ENCODE data around the gene NXNL2. TPM values are rescaled to one million over a fixed set of nuclear protein-coding genes. Genes with fewer than 3 reads are reported as not detected.

Gene NXNL2
- total RNA-seq, 2 experiments from 2014 or later = not detected

- DNase-seq (no peak), ATAC-seq (no peak)
- H3K4me3 Mint-ChIP-seq = no peak overlapping the region
- ChIA-PET CTCF (no interaction called here), POLR2A (no interaction called here)
- H3K4me1 Mint-ChIP-seq (ENCODE audit: low read depth) = no peaks in the 10 kb centered on the region
- intact Hi-C loops (cut with micrococcal nuclease) = no loop called here
- H3K27ac Mint-ChIP-seq = no peak overlapping the region
- TF ChIP-seq, protein P1, sequence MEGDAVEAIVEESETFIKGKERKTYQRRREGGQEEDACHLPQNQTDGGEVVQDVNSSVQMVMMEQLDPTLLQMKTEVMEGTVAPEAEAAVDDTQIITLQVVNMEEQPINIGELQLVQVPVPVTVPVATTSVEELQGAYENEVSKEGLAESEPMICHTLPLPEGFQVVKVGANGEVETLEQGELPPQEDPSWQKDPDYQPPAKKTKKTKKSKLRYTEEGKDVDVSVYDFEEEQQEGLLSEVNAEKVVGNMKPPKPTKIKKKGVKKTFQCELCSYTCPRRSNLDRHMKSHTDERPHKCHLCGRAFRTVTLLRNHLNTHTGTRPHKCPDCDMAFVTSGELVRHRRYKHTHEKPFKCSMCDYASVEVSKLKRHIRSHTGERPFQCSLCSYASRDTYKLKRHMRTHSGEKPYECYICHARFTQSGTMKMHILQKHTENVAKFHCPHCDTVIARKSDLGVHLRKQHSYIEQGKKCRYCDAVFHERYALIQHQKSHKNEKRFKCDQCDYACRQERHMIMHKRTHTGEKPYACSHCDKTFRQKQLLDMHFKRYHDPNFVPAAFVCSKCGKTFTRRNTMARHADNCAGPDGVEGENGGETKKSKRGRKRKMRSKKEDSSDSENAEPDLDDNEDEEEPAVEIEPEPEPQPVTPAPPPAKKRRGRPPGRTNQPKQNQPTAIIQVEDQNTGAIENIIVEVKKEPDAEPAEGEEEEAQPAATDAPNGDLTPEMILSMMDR (IDR thresholded peaks at IDR 0.05) = no peak
- H3K27me3 Mint-ChIP-seq = peaks cover 10% of the 10 kb centered on the region
- H3K36me3 Mint-ChIP-seq (ENCODE audit: low read depth) = no peaks in the 10 kb centered on the region
- H3K9me3 Mint-ChIP-seq = no peaks in the 10 kb centered on the region
These were observed 10.1 kb upstream of the NXNL2 start for GRCh38 chr9:88524911-88525310.

GRCh38 chr9:88527618-88528017, 7.4 kb upstream of the NXNL2 start:
- Mint-ChIP-seq H3K36me3 (ENCODE audit: low read depth) (no peaks in the 10 kb centered on the region), H3K27me3 (peaks cover 18% of the 10 kb centered on the region), H3K4me3 (no peak overlapping the region), H3K27ac (no peak overlapping the region), H3K9me3 (no peaks in the 10 kb centered on the region), H3K4me1 (ENCODE audit: low read depth) (no peaks in the 10 kb centered on the region)
- CTCF ChIA-PET = no interaction called here
- intact Hi-C loops (cut with micrococcal nuclease) = no loop called here
- TF ChIP-seq, protein P1 (IDR thresholded peaks at IDR 0.05) = no peak
- POLR2A ChIA-PET = no interaction called here
- no peak for ATAC-seq
- DNase-seq = no peak

GRCh38 chr9:88528080-88528790, 6.7 kb upstream of the NXNL2 start:
- CTCF ChIA-PET = no interaction called here
- Mint-ChIP-seq H3K4me1 (ENCODE audit: low read depth) (peaks cover 3% of the 10 kb centered on the region), H3K27ac (no peak overlapping the region), H3K27me3 (peaks cover 24% of the 10 kb centered on the region), H3K36me3 (ENCODE audit: low read depth) (no peaks in the 10 kb centered on the region), H3K4me3 (no peak overlapping the region), H3K9me3 (no peaks in the 10 kb centered on the region)
- POLR2A ChIA-PET = no interaction called here
- no peak for ATAC-seq
- no peak for DNase-seq
- TF ChIP-seq, protein P1 (IDR thresholded peaks at IDR 0.05) = no peak
- intact Hi-C loops (cut with micrococcal nuclease) = no loop called here

- ATAC-seq = no peak
- no peak overlapping the region for H3K27ac Mint-ChIP-seq
- H3K36me3 Mint-ChIP-seq (ENCODE audit: low read depth) = no peaks in the 10 kb centered on the region
- ChIA-PET POLR2A (no interaction called here), CTCF (no interaction called here)
- TF ChIP-seq, protein P1 (IDR thresholded peaks at IDR 0.05) = no peak
- DNase-seq = no peak
- intact Hi-C loops (cut with micrococcal nuclease) = no loop called here
- H3K4me3 Mint-ChIP-seq = no peak overlapping the region
- peaks cover 32% of the 10 kb centered on the region for H3K27me3 Mint-ChIP-seq
- peaks cover 8% of the 10 kb centered on the region for H3K4me1 Mint-ChIP-seq (ENCODE audit: low read depth)
- no peaks in the 10 kb centered on the region for H3K9me3 Mint-ChIP-seq
These were observed 5.5 kb upstream of the NXNL2 start for GRCh38 chr9:88529496-88529895.

DNA sequence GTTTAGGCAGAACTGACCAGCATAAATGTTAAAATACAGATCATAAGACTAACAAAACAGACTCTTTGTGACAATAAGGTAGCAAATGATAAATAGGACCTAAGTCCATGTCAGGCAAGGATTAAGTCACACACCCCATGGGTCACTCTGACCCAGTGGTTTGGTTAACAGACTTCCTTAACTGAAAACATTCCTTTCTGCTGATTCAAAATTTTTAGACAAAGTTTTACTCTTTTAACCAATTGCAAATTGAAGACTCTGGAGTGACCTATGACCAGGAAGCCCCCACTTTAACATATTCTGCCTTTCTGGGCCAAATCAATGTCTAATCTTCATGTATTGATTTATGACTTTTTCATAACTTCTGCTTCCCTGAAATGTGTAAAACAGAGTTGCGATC, 4.9 kb upstream of the NXNL2 start:
- TF ChIP-seq, protein P1 (IDR thresholded peaks at IDR 0.05) = no peak
- no peak overlapping the region for H3K4me3 Mint-ChIP-seq
- peaks cover 34% of the 10 kb centered on the region for H3K27me3 Mint-ChIP-seq
- POLR2A ChIA-PET = no interaction called here
- no peaks in the 10 kb centered on the region for H3K9me3 Mint-ChIP-seq
- CTCF ChIA-PET = no interaction called here
- ATAC-seq = no peak
- H3K27ac Mint-ChIP-seq = no peak overlapping the region
- DNase-seq = no peak
- intact Hi-C loops (cut with micrococcal nuclease) = no loop called here
- H3K36me3 Mint-ChIP-seq (ENCODE audit: low read depth) = no peaks in the 10 kb centered on the region
- H3K4me1 Mint-ChIP-seq (ENCODE audit: low read depth) = peaks cover 8% of the 10 kb centered on the region

Measured in activated CD8-positive, alpha-beta T cell treated with anti-CD3 and anti-CD28 coated beads for 36 hours (primary cell).